Measurements from ENCODE around the gene OTUB2. TPM values are rescaled to one million over a fixed set of nuclear protein-coding genes. Genes with fewer than 3 reads are reported as not detected.
A peak's percentile ranks its signal among the peaks of the same experiment; 100 is the strongest.

Gene OTUB2
- total RNA-seq, 5 donors from 2014 or later (not counting 1 experiment from before 2014, with no cell fraction given): 0.09 to 0.57 (median 0.28) TPM

DNA sequence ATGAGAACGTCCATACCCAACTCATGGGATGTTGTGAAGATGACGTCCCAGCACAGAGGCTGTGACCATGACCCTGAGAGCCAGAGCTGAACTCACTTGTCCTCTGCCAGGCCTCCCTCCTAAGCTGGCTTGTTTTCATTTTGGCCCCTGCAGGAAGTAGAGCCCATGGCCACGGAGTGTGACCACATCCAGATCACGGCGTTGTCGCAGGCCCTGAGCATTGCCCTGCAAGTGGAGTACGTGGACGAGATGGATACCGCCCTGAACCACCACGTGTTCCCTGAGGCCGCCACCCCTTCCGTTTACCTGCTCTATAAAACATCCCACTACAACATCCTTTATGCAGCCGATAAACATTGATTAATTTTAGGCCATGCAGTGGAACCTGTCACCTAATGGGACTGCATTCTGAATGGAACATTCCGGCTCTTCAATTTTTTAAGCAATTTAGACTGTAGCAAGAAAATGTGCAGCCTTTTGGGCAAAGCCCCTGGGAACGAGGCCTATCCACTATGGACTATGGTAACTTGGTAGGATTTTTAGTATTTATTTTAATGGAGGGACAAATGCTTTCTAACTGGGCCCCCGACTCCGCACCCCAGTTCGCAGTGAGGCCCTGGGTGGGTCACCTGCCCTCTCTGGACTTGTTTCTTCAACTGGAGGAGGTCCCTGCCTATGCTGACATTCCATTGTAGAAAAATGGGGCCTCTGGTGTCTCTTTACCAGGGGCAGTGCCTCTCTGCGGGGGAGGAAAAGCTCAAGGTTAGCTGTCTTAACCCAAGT is 19.6 kb downstream of the OTUB2 start:
- H3K4me3 Mint-ChIP-seq: no peak overlapping the region
- peak in 1 of 35 experiments; percentile 22 for DNase-seq
- no peak for ATAC-seq (replicated peaks in 1 of 4)
- H3K9me3 Mint-ChIP-seq: no peaks in the 10 kb centered on the region
- CTCF ChIA-PET: interaction anchor here (0.5 to 1.0 kb wide), 2 partner anchors 10 to 103 kb away, joined by 4 to 5 read pairs; no protein-coding TSS in a partner anchor
- H3K36me3 Mint-ChIP-seq: peaks cover 28% of the 10 kb centered on the region
- POLR2A ChIA-PET: no interaction called here
- H3K4me1 ChIP-seq (ENCODE audit: control insufficient read depth in 1 of 2, extremely low read depth in 1 of 2, insufficient read depth in 2 of 2, low read length in 2 of 2): no peaks in the 10 kb centered on the region
- peaks cover 0 to 2% (median 0%) of the 10 kb centered on the region in 3 donors for H3K4me1 Mint-ChIP-seq
- H3K4me3 ChIP-seq (ENCODE audit: control insufficient read depth in 1 of 2, extremely low read depth in 1 of 2, low read length in 1 of 2): no peak overlapping the region
- WGBS (ENCODE audit: insufficient coverage): 93% methylated on average over 14 of the region's 19 CpGs
- no peaks in the 10 kb centered on the region for H3K27me3 Mint-ChIP-seq
- H3K36me3 ChIP-seq (ENCODE audit: control insufficient read depth in 2 of 2, extremely low read depth in 1 of 2, insufficient read depth in 1 of 2, low read length in 1 of 2): peaks cover 14 to 53% of the 10 kb centered on the region in 2 donors
- H3K27ac ChIP-seq (ENCODE audit: low read length): no peak overlapping the region
- no peak overlapping the region for H3K27ac Mint-ChIP-seq
- no peaks in the 10 kb centered on the region for H3K27me3 ChIP-seq (replicated peaks in 1 of 2; ENCODE audit: control insufficient read depth in 2 of 2, extremely low read depth in 1 of 2, insufficient read depth in 2 of 2, low read length in 1 of 2)
- no peaks in the 10 kb centered on the region for H3K9me3 ChIP-seq

DNA sequence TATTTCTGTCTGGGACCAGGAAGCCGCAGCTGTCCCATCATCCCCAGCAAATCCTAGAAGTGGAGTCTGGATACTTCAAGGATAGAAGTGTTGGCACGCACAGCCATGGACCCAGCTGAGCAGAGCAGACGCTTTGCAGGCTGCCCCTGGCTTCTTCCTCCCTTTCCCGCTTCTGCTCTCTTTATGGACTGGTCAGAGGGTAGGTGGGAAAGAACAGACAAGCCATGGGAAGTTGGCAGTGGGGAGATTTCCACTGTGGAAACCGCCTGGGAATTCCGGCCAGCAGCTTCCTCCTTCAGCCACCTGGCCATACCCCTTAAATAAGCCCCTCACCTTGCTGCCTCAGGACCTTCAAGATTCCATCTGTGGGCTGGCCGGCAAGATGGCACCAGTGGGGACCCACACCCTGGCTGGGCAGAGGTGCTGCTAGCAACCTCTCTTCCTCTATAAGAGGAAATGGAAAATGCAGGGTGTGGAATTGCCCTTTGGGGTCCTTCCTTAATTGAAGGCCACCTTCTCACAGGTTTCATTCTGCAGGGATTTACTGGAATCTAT is 20.6 kb downstream of the OTUB2 start:
- ATAC-seq (replicated peaks in 1 of 4) (no peak), DNase-seq (no peak)
- H3K4me1 Mint-ChIP-seq: peaks cover 0 to 8% (median 0%) of the 10 kb centered on the region in 3 donors
- Histone ChIP-seq H3K27ac (ENCODE audit: low read length) (no peak overlapping the region), H3K9me3 (no peaks in the 10 kb centered on the region), H3K4me1 (ENCODE audit: control insufficient read depth in 1 of 2, extremely low read depth in 1 of 2, insufficient read depth in 2 of 2, low read length in 2 of 2) (no peaks in the 10 kb centered on the region), H3K36me3 (ENCODE audit: control insufficient read depth in 2 of 2, extremely low read depth in 1 of 2, insufficient read depth in 1 of 2, low read length in 1 of 2) (peaks cover 17 to 62% of the 10 kb centered on the region in 2 donors), H3K27me3 (replicated peaks in 1 of 2; ENCODE audit: control insufficient read depth in 2 of 2, extremely low read depth in 1 of 2, insufficient read depth in 2 of 2, low read length in 1 of 2) (no peaks in the 10 kb centered on the region), H3K4me3 (ENCODE audit: control insufficient read depth in 1 of 2, extremely low read depth in 1 of 2, low read length in 1 of 2) (no peak overlapping the region)
- CTCF ChIA-PET: interaction anchor here (0.7 to 1.0 kb wide), 2 partner anchors 9 to 11 kb away, joined by 4 read pairs; no protein-coding TSS in a partner anchor
- no peaks in the 10 kb centered on the region for H3K27me3 Mint-ChIP-seq
- no peak overlapping the region for H3K27ac Mint-ChIP-seq
- 100% methylated on average over 3 of the region's 7 CpGs for WGBS (ENCODE audit: insufficient coverage)
- POLR2A ChIA-PET: interaction anchor here in 1 of 2 donors (0.6 kb wide), 1 partner anchor 33 kb away, joined by 3 read pairs; no protein-coding TSS in a partner anchor
- no peak overlapping the region for H3K4me3 Mint-ChIP-seq
- no peaks in the 10 kb centered on the region for H3K9me3 Mint-ChIP-seq
- H3K36me3 Mint-ChIP-seq: peaks cover 38% of the 10 kb centered on the region

DNA sequence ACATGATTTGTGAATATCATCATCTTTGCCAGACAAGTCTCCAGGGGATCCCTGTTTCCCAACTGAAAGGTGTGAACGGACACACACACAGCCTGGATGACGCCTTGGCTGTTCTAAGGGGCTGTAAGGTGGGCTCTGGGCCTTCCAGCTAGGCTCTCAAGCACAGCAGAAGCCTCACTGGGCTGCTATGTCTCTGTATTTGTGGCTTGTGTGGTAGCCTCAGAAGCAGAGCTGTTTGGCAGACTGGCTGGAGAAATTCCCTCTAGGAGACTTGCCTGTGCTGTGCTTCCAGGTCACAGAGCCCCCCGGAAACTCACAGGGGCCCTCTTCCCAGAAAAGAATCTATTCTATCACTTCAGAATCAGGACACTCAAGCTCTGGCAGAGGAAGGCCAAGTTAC is 21.4 kb downstream of the OTUB2 start:
- no peak overlapping the region for H3K27ac ChIP-seq (ENCODE audit: low read length)
- no peaks in the 10 kb centered on the region for H3K9me3 ChIP-seq
- no peaks in the 10 kb centered on the region for H3K9me3 Mint-ChIP-seq
- no peaks in the 10 kb centered on the region for H3K4me1 ChIP-seq (ENCODE audit: control insufficient read depth in 1 of 2, extremely low read depth in 1 of 2, insufficient read depth in 2 of 2, low read length in 2 of 2)
- CTCF ChIA-PET: interaction anchor here in 1 of 2 donors (1.8 kb wide), 1 partner anchor 11 kb away, joined by 5 read pairs; no protein-coding TSS in a partner anchor
- no peak overlapping the region for H3K27ac Mint-ChIP-seq
- no peaks in the 10 kb centered on the region for H3K27me3 Mint-ChIP-seq
- no peak for ATAC-seq (replicated peaks in 1 of 4)
- H3K36me3 ChIP-seq (ENCODE audit: control insufficient read depth in 2 of 2, extremely low read depth in 1 of 2, insufficient read depth in 1 of 2, low read length in 1 of 2): peaks cover 25 to 70% of the 10 kb centered on the region in 2 donors
- POLR2A ChIA-PET: interaction anchor here in 1 of 2 donors (0.5 kb wide), 1 partner anchor 930 kb away, joined by 4 read pairs; no protein-coding TSS in a partner anchor
- no peak overlapping the region for H3K4me3 Mint-ChIP-seq
- H3K4me3 ChIP-seq (ENCODE audit: control insufficient read depth in 1 of 2, extremely low read depth in 1 of 2, low read length in 1 of 2): no peak overlapping the region
- DNase-seq: no peak
- peaks cover 47% of the 10 kb centered on the region for H3K36me3 Mint-ChIP-seq
- H3K27me3 ChIP-seq (replicated peaks in 1 of 2; ENCODE audit: control insufficient read depth in 2 of 2, extremely low read depth in 1 of 2, insufficient read depth in 2 of 2, low read length in 1 of 2): no peaks in the 10 kb centered on the region
- peaks cover 0 to 8% (median under 1%) of the 10 kb centered on the region in 3 donors for H3K4me1 Mint-ChIP-seq
- WGBS (ENCODE audit: insufficient coverage): 93% methylated on average over 3 of the region's 3 CpGs

DNA sequence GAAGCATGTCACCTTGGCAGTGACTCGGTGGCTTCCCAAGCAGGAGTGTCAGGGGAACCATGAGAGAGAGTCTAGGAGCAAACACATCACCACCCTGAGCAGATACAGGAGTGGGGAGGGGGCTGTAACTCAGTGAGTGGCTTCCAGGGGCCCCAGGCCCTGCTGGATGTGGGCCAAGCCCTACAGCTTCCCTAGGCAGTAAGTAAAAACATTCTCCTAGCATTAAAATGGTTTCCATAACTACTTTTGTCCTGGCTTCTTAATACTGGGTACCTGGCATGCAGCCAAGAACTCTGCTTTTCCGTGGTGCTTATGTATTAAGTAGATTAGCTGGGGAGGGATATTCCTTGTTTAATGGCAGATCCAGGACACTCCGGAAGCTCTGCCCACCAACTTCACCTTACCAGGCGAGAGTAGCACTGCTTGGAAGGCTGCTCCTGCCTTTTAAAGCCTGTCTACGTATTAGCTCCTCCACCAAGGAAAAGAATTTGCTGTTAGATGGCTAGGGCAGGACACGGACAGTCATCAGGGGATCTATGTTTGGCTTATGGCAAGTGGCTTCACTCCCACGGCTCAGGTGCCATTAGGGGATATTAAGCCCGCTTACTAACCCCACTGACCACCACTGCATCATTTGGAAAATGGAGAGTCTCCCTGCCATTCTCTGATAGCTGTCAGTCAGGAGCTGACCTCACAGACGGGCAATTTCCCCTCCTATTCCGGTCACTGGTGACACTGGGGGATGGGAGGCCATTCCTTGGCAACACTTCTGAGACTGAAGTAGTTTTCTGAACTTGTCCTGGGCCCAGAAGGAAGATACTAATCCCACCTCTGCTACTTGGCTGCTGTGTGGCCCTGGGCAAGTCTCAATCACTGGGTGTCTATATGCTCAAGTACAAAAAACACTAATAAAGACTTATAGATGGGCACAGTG is 22.8 kb downstream of the OTUB2 start:
- Histone ChIP-seq H3K36me3 (ENCODE audit: control insufficient read depth in 2 of 2, extremely low read depth in 1 of 2, insufficient read depth in 1 of 2, low read length in 1 of 2) (peaks cover 27 to 80% of the 10 kb centered on the region in 2 donors), H3K27ac (ENCODE audit: low read length) (no peak overlapping the region), H3K4me3 (ENCODE audit: control insufficient read depth in 1 of 2, extremely low read depth in 1 of 2, low read length in 1 of 2) (no peak overlapping the region), H3K27me3 (replicated peaks in 1 of 2; ENCODE audit: control insufficient read depth in 2 of 2, extremely low read depth in 1 of 2, insufficient read depth in 2 of 2, low read length in 1 of 2) (no peaks in the 10 kb centered on the region), H3K4me1 (ENCODE audit: control insufficient read depth in 1 of 2, extremely low read depth in 1 of 2, insufficient read depth in 2 of 2, low read length in 2 of 2) (no peaks in the 10 kb centered on the region), H3K9me3 (no peaks in the 10 kb centered on the region)
- Mint-ChIP-seq H3K27me3 (no peaks in the 10 kb centered on the region), H3K9me3 (no peaks in the 10 kb centered on the region), H3K27ac (no peak overlapping the region), H3K4me3 (no peak overlapping the region), H3K36me3 (peaks cover 53% of the 10 kb centered on the region), H3K4me1 (peaks cover 0 to 8% (median 2%) of the 10 kb centered on the region in 3 donors)
- 100% methylated on average over 2 of the region's 10 CpGs for WGBS (ENCODE audit: insufficient coverage)
- CTCF ChIA-PET: interaction anchor here (0.7 to 2.4 kb wide), 5 partner anchors 11 to 88 kb away, joined by 3 to 7 read pairs (median 5); partner anchors contain the start of genes DDX24 (in 1 of the 2) and IFI27L1 (in 1 of the 2)
- ATAC-seq (replicated peaks in 1 of 4): no peak
- POLR2A ChIA-PET: interaction anchor here in 1 of 2 donors (0.7 kb wide), 1 partner anchor 32 kb away, joined by 5 read pairs; the partner anchor contains the start of genes DDX24 and IFI27L1
- DNase-seq: peak in 1 of 35 experiments; percentile 7

- Histone ChIP-seq H3K4me1 (ENCODE audit: control insufficient read depth in 1 of 2, extremely low read depth in 1 of 2, insufficient read depth in 2 of 2, low read length in 2 of 2) (no peaks in the 10 kb centered on the region), H3K27me3 (replicated peaks in 1 of 2; ENCODE audit: control insufficient read depth in 2 of 2, extremely low read depth in 1 of 2, insufficient read depth in 2 of 2, low read length in 1 of 2) (no peaks in the 10 kb centered on the region), H3K9me3 (no peaks in the 10 kb centered on the region), H3K4me3 (ENCODE audit: control insufficient read depth in 1 of 2, extremely low read depth in 1 of 2, low read length in 1 of 2) (no peak overlapping the region), H3K27ac (ENCODE audit: low read length) (no peak overlapping the region), H3K36me3 (ENCODE audit: control insufficient read depth in 2 of 2, extremely low read depth in 1 of 2, insufficient read depth in 1 of 2, low read length in 1 of 2) (peaks cover 26 to 87% of the 10 kb centered on the region in 2 donors)
- Mint-ChIP-seq H3K27me3 (no peaks in the 10 kb centered on the region), H3K4me1 (peaks cover 0 to 12% (median 2%) of the 10 kb centered on the region in 3 donors), H3K27ac (no peak overlapping the region), H3K36me3 (peaks cover 60% of the 10 kb centered on the region), H3K4me3 (no peak overlapping the region), H3K9me3 (no peaks in the 10 kb centered on the region)
- no CpG with 5 or more reads among the region's 2 CpGs for WGBS (ENCODE audit: insufficient coverage)
- DNase-seq (peak in 1 of 35 experiments; percentile 3), ATAC-seq (replicated peaks in 1 of 4) (no peak)
- ChIA-PET POLR2A (interaction anchor here (0.6 to 0.8 kb wide), 3 partner anchors 22 to 32 kb away, joined by 3 to 4 read pairs (median 3); partner anchors contain the start of gene IFI27L1 (in 1 of the 2)), CTCF (interaction anchor here (0.7 to 2.4 kb wide), 4 partner anchors 12 to 87 kb away, joined by 3 to 7 read pairs (median 4); partner anchors contain the start of genes DDX24 (in 1 of the 2) and IFI27L1 (in 1 of the 2))
Observed at GRCh38 chr14:94049625-94050023, 23.5 kb downstream of the OTUB2 start.
